A549 (cell line): ENCODE results near the gene MFAP3L.

ENCODE experiments used
- EP300 ChIP-seq, 2 experiments: fragments of >200 bp; sonication (Bioruptor Twin); formaldehyde crosslinking; IDR thresholded peaks; 2 replicates in 1 of 2; 3 replicates in 1 of 2; pipeline ENCODE4 v1.6.1; 2016 to 2017
- HDAC2 ChIP-seq: fragments of 200-600 bp; sonication (generic); IDR thresholded peaks from 2 replicates; pipeline ENCODE4 v1.6.1; 2016
- JUN ChIP-seq, 2 experiments: fragments of >200 bp; sonication (Bioruptor Twin); formaldehyde crosslinking; IDR thresholded peaks; 2 replicates in 1 of 2; 3 replicates in 1 of 2; pipeline ENCODE4 v1.6.1; 2016 to 2017
- KDM1A ChIP-seq: fragments of 200-600 bp; sonication (generic); IDR thresholded peaks from 2 replicates; pipeline ENCODE4 v1.6.1; 2016; ENCODE audit warnings: low read depth, mild to moderate bottlenecking
- POLR2A ChIP-seq: IDR thresholded peaks from 2 replicates; pipeline ENCODE4 v1.6.1; 2012; ENCODE audit warnings: mild to moderate bottlenecking, low read length
- TFCP2L1 ChIP-seq: fragments of 250-450 bp; sonication (Bioruptor Pico); IDR thresholded peaks from 2 replicates; pipeline ENCODE4 v1.5.0; 2021; ENCODE audit warnings: mild to moderate bottlenecking
- TF ChIP-seq, protein P1 (sequence below): fragments of >200 bp; sonication (Bioruptor Twin); formaldehyde crosslinking; IDR thresholded peaks from 3 replicates; pipeline ENCODE4 v1.5.1; 2016
- TF ChIP-seq, protein P2 (sequence below): fragments of 450-650 bp; IDR thresholded peaks from 2 replicates; pipeline ENCODE4 v1.6.1; 2014; ENCODE audit warnings: antibody characterized with exemption

- TF ChIP-seq, protein P1, sequence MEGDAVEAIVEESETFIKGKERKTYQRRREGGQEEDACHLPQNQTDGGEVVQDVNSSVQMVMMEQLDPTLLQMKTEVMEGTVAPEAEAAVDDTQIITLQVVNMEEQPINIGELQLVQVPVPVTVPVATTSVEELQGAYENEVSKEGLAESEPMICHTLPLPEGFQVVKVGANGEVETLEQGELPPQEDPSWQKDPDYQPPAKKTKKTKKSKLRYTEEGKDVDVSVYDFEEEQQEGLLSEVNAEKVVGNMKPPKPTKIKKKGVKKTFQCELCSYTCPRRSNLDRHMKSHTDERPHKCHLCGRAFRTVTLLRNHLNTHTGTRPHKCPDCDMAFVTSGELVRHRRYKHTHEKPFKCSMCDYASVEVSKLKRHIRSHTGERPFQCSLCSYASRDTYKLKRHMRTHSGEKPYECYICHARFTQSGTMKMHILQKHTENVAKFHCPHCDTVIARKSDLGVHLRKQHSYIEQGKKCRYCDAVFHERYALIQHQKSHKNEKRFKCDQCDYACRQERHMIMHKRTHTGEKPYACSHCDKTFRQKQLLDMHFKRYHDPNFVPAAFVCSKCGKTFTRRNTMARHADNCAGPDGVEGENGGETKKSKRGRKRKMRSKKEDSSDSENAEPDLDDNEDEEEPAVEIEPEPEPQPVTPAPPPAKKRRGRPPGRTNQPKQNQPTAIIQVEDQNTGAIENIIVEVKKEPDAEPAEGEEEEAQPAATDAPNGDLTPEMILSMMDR = no peak
- TF ChIP-seq KDM1A = no peak
- no peak for TF ChIP-seq JUN (IDR thresholded peaks at IDR 0.05)
- TF ChIP-seq TFCP2L1 (CRISPR knock-in tag) = no peak
- no peak for TF ChIP-seq POLR2A
- no peak for TF ChIP-seq HDAC2
- no peak for TF ChIP-seq EP300 (IDR thresholded peaks at IDR 0.05)
- TF ChIP-seq, protein P2, sequence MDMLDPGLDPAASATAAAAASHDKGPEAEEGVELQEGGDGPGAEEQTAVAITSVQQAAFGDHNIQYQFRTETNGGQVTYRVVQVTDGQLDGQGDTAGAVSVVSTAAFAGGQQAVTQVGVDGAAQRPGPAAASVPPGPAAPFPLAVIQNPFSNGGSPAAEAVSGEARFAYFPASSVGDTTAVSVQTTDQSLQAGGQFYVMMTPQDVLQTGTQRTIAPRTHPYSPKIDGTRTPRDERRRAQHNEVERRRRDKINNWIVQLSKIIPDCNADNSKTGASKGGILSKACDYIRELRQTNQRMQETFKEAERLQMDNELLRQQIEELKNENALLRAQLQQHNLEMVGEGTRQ = no peak
Observed at GRCh38 chr4:170038769-170039168, 12.6 kb upstream of the MFAP3L start.
